Endodermal cell (in vitro differentiated cells): Measurements from ENCODE around the gene GCK. TPM values are rescaled to one million over a fixed set of nuclear protein-coding genes. Genes with fewer than 3 reads are reported as not detected.

ENCODE experiments used
- DNase-seq: peaks from one replicate; pipeline ENCODE4 v3.0.0-alpha.2; 2017
- H3K27ac ChIP-seq: 2 replicates; pipeline ENCODE4 v1.5.1; 2013; ENCODE audit warnings: mild to moderate bottlenecking, low read depth, low read length, moderate library complexity
- H3K27me3 ChIP-seq: 2 replicates; pipeline ENCODE4 v1.6.1; 2013; ENCODE audit warnings: mild to moderate bottlenecking, low read length, moderate library complexity; ENCODE audit not compliant: insufficient read depth, control insufficient read depth, poor library complexity, severe bottlenecking
- H3K36me3 ChIP-seq: 2 replicates; pipeline ENCODE4 v1.7.0; 2013; ENCODE audit warnings: mild to moderate bottlenecking, low read length, moderate library complexity; ENCODE audit not compliant: control insufficient read depth, insufficient read depth
- H3K4me1 ChIP-seq: one replicate; pipeline ENCODE4 v1.7.0; 2013; ENCODE audit warnings: low read length; ENCODE audit not compliant: control insufficient read depth, insufficient read depth
- H3K4me3 ChIP-seq: 2 replicates; pipeline ENCODE4 v1.5.1; 2013; ENCODE audit warnings: mild to moderate bottlenecking, low read length, moderate library complexity
- H3K9ac ChIP-seq: 2 replicates; pipeline ENCODE4 v1.6.1; 2013; ENCODE audit warnings: mild to moderate bottlenecking, low read length, moderate library complexity; ENCODE audit not compliant: poor library complexity, severe bottlenecking; ENCODE audit errors: extremely low read depth
- H3K9me3 ChIP-seq: 2 replicates; pipeline ENCODE4 v1.6.1; 2013; ENCODE audit warnings: mild to moderate bottlenecking, low read length, moderate library complexity; ENCODE audit not compliant: control insufficient read depth
- H3K27ac Mint-ChIP-seq: 2 replicates; pipeline ENCODE4 v1.8.0; 2020; ENCODE audit warnings: mixed read lengths
- H3K27me3 Mint-ChIP-seq: 2 replicates; pipeline ENCODE4 v1.8.0; 2021; ENCODE audit warnings: mild to moderate bottlenecking, mixed read lengths; ENCODE audit not compliant: insufficient read depth
- H3K36me3 Mint-ChIP-seq: 2 replicates; pipeline ENCODE4 v1.8.0; 2020; ENCODE audit warnings: low read depth, mixed read lengths
- H3K4me1 Mint-ChIP-seq: 2 replicates; pipeline ENCODE4 v1.8.0; 2020; ENCODE audit warnings: mixed read lengths
- H3K4me3 Mint-ChIP-seq: 2 replicates; pipeline ENCODE4 v1.8.0; 2020; ENCODE audit warnings: mild to moderate bottlenecking, moderate library complexity, mixed read lengths
- H3K9me3 Mint-ChIP-seq: 2 replicates; pipeline ENCODE4 v1.8.0; 2020; ENCODE audit warnings: mild to moderate bottlenecking, mixed read lengths
- WGBS, 2 experiments: methylation state at CpG; one replicate each; pipeline versions ENCODE4 v1.1.5 to v1.1.7; 2013; ENCODE audit warnings: missing lambda C conversion rate in 2 of 2, mixed read lengths in 1 of 2; ENCODE audit not compliant: insufficient coverage in 1 of 2, insufficient read length in 1 of 2; 5-methylcytosine and 5-hydroxymethylcytosine counted together
- total RNA-seq, 2 donors: library from RNA; stranded (reverse); fragmentation: NEBNext Ultra II Directional in 1 of 2; extraction: Animal tissue kit (Norgen Biotek cat#: 25700) in 1 of 2; gene quantifications; 2 replicates in 1 of 2; 3 replicates in 1 of 2; pipeline ENCODE4 v1.2.1, GENCODE V29; 2021
- TF ChIP-seq, protein P1 (sequence below): fragments of 200-600 bp; sonication (generic); conservative IDR thresholded peaks from 2 replicates; pipeline ENCODE4 v1.5.0; 2021; ENCODE audit warnings: antibody characterized with exemption, mild to moderate bottlenecking

GCK gene
- total RNA-seq, 2 donors from 2014 or later = 0.29 to 0.48 TPM

DNA sequence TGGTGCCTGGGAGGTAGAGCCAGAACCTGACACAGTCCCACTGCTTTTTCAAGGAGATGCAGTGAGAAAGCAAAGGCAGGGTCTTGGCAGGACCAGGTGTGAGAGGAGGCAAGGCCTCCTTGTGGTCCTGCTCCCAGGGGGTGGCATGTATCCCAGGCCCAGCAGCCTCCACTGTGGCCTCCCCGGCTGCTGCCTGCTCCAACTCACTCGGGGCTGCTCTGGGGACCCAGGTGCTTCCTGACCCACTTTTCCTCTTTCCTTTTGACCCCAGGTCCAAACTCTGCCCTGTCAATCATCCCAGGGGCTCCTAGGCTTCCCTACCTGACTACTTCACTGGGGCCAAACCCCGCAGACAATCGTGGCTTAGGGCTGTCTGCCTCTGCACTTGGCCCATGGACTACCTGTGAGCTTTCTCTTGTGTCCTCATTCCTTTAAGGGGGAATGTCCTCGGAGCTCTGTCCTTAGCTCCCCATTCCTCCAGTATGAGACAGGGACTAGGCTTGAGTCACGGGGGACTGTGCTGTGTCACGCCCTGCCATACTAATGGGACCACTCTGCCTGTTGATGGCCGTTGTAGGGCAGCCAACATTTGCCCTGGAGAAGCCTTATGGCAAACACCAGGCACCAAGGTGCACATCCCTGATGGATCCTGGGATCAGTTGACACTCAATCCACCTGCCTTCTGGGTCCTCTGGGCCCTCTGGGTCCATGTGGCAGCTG, 86.2 kb downstream of the GCK start:
- H3K9me3 Mint-ChIP-seq = no peaks in the 10 kb centered on the region
- peak overlapping the region; percentile 66 for H3K4me3 Mint-ChIP-seq
- Histone ChIP-seq H3K9me3 (no peaks in the 10 kb centered on the region), H3K4me3 (no peak overlapping the region), H3K4me1 (no peaks in the 10 kb centered on the region), H3K27me3 (peaks cover 5% of the 10 kb centered on the region), H3K9ac (no peak overlapping the region), H3K27ac (no peak overlapping the region), H3K36me3 (no peaks in the 10 kb centered on the region)
- DNase-seq = no peak
- no peak overlapping the region for H3K27ac Mint-ChIP-seq
- peaks cover 8% of the 10 kb centered on the region for H3K4me1 Mint-ChIP-seq
- TF ChIP-seq, protein P1, sequence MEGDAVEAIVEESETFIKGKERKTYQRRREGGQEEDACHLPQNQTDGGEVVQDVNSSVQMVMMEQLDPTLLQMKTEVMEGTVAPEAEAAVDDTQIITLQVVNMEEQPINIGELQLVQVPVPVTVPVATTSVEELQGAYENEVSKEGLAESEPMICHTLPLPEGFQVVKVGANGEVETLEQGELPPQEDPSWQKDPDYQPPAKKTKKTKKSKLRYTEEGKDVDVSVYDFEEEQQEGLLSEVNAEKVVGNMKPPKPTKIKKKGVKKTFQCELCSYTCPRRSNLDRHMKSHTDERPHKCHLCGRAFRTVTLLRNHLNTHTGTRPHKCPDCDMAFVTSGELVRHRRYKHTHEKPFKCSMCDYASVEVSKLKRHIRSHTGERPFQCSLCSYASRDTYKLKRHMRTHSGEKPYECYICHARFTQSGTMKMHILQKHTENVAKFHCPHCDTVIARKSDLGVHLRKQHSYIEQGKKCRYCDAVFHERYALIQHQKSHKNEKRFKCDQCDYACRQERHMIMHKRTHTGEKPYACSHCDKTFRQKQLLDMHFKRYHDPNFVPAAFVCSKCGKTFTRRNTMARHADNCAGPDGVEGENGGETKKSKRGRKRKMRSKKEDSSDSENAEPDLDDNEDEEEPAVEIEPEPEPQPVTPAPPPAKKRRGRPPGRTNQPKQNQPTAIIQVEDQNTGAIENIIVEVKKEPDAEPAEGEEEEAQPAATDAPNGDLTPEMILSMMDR = no peak
- 78 to 87% methylated on average over 7 to 8 of the region's 8 CpGs for WGBS, 2 experiments
- H3K27me3 Mint-ChIP-seq = peaks cover 21% of the 10 kb centered on the region
- H3K36me3 Mint-ChIP-seq = no peaks in the 10 kb centered on the region

DNA sequence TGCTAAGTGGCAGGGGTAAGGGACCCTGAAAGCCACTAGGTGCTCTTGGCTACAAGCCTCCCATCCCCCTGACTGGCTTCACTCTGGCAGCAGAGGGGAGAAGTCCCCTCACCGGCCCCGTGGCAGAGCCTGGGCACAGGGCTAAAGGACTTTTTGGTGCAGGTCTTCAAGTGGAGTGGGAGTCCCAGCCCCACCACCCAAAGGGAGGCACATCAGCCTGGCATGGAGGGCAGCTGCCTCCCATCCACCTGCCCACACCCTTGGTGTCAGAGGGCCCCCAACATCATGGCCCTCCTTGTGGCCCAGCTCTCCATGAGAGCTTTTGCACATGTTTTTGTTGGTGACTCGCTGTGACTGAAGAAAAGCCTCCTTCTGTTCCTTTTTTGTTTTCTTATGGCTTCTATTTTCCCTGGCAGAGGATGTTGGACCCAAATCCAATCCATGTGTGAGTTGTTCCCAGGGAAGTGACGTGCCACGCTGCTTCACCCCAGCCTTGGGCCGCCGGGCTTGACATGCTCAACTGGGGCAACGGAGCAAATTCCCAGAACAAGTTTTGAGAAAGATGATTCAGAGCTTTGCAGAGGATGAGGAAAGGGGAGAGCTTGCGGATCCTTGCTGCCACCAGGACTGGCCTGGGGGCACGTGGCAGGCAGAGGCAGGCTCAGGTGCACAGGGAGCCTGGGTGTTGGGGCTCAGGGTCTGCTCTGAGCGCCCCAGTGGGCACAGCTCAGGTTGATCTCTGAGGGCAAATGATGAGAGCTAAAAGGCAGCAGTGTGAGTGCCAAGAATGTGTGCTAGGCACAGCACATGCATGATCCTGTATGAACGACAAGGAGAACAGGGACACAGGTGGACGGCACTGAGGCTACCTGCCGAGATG, 87.0 kb downstream of the GCK start:
- 91 to 92% methylated on average over 3 to 14 of the region's 14 CpGs for WGBS, 2 experiments
- Mint-ChIP-seq H3K9me3 (no peaks in the 10 kb centered on the region), H3K4me3 (no peak overlapping the region)

DNA sequence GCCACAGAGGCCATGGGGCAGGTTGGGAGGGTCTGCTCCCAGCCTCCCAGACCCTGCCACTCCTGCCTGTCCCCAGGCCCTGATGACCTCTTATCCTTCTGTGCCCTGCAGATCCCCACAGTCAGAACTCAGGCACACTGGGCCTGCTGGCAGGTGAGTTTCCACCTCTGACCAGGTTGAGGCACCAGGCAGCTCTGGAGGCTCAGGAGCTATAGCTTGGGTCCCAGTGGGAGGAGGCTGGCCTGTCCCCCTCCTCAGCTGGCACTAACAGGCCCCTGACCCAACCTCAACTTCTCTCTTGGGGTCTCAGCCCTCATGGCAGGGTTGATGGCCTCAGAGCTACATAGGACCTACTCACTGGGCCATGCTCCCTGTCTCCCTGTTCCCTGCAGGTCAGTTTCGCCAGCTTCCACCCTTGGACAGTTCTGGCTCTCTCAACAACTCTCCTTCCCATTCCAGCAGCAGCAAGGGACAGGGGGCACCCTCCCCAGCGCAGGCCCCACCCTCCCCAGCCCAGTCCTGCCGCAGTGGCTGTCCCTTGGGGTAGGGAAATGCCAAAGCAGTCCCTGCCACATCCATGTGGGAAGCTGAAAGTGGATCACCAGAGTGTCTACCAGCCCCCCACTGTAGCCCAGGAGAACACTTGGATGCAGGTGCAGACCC, 87.8 kb downstream of the GCK start:
- no peak overlapping the region for H3K27ac Mint-ChIP-seq
- WGBS, 2 experiments = 93% methylated on average over 3 of the region's 3 CpGs; no CpG with 5 or more reads in 1 of the 2 experiments
- Histone ChIP-seq H3K9ac (no peak overlapping the region), H3K27ac (no peak overlapping the region), H3K9me3 (no peaks in the 10 kb centered on the region), H3K4me1 (no peaks in the 10 kb centered on the region), H3K4me3 (no peak overlapping the region), H3K27me3 (peaks cover 5% of the 10 kb centered on the region), H3K36me3 (no peaks in the 10 kb centered on the region)
- H3K27me3 Mint-ChIP-seq = peaks cover 21% of the 10 kb centered on the region
- no peaks in the 10 kb centered on the region for H3K9me3 Mint-ChIP-seq
- H3K4me1 Mint-ChIP-seq = peaks cover 8% of the 10 kb centered on the region
- TF ChIP-seq, protein P1 = no peak
- H3K4me3 Mint-ChIP-seq = no peak overlapping the region
- no peaks in the 10 kb centered on the region for H3K36me3 Mint-ChIP-seq
- DNase-seq = no peak

More for the DNA sequence above, 87.0 kb downstream of the GCK start:
- H3K9ac ChIP-seq = no peak overlapping the region
- no peaks in the 10 kb centered on the region for H3K9me3 ChIP-seq
- H3K27ac Mint-ChIP-seq = no peak overlapping the region
- H3K27me3 Mint-ChIP-seq = peaks cover 21% of the 10 kb centered on the region
- no peak for DNase-seq
- H3K4me1 ChIP-seq = no peaks in the 10 kb centered on the region
- no peaks in the 10 kb centered on the region for H3K36me3 ChIP-seq
- no peaks in the 10 kb centered on the region for H3K36me3 Mint-ChIP-seq
- no peak overlapping the region for H3K27ac ChIP-seq
- TF ChIP-seq, protein P1 = no peak
- peaks cover 5% of the 10 kb centered on the region for H3K27me3 ChIP-seq
- H3K4me1 Mint-ChIP-seq = peaks cover 8% of the 10 kb centered on the region
- H3K4me3 ChIP-seq = no peak overlapping the region
